Activated T-helper 1 cell treated with anti-CD3 and anti-CD28 coated beads, Interleukin-2, amount 50 U/mL, for 16 hours (primary cell): ENCODE data around the gene TPR.

Source experiments
- DNase-seq, 2 donors: peaks; one replicate each; pipeline ENCODE4 v3.0.0-alpha.2; 2020; ENCODE audit warnings: low read depth in 1 of 2, low spot score in 1 of 2

TPR gene

DNA sequence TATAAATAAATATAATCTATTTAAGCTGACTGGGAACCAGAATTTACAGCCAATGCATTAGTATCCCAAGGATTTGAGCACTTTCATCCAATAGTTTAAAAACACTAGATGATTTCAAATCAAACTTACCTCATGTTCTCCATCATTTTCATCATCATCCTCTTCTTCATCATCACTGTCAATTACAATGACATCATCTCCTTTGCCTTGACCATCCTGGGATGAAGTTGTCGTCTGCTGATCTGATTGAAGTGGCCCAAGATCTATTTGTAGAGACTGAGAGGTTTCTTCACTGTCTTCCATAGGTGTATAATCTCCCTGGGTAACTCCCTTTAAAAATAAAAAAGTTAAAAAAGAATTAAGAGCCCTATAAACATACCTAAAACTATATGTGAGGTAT lies 47.7 kb downstream of the TPR start:
- DNase-seq = no peak

DNA sequence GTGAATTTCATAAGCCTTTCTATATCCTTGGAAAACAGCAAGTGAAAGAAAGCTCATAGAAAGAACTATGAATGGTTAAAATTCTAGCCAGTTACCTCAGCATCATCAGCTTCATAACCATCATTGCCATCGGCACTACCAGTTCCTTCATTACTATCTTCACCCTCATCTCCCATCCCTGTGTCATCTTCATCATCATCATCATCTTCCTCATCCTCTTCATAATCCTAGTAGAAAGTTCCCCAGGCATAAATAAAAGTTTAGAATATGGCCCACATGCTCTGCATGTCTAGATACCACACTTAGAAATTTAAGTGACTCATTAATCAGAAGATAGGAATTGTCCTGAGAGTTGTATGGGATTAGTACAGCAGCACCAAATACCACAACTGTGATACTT lies 49.0 kb downstream of the TPR start:
- no peak for DNase-seq

DNA sequence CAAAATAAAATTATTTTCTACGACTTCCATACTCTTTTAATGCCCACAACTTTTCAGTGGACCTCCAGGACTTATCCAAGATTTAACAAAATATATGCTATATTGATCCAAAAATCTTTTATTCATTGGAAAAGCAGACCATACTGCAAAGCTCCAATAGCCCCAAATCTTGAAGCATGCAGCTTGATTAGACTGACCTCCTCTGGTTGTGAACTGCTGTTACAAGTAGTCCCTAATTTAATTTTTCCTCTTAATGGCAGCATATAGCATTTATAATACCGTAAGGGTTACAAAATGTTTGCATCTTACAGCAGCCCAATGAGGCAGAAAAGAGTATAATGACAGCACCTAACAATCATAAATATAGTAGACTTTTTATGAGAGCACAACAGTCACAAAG lies 49.8 kb downstream of the TPR start:
- DNase-seq = no peak

DNA sequence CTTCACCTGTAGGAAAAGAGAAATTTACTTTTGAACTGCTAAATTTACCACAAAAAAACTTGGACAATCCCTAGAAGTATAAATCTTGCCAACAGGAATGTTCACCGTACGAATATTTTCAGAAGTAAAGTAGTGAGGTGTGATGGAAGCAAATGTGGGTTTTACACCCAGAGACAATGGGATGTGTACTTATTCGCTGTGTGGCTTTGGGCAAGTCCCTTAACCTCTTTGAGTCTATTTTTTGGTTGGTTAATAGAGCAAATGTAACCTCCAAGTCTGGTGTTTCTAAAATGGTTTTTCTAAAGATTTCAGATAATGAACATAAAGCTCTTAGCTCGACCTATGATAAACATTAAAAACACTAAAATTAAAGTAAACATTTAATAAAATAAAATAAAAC lies 51.2 kb downstream of the TPR start:
- no peak for DNase-seq

DNA sequence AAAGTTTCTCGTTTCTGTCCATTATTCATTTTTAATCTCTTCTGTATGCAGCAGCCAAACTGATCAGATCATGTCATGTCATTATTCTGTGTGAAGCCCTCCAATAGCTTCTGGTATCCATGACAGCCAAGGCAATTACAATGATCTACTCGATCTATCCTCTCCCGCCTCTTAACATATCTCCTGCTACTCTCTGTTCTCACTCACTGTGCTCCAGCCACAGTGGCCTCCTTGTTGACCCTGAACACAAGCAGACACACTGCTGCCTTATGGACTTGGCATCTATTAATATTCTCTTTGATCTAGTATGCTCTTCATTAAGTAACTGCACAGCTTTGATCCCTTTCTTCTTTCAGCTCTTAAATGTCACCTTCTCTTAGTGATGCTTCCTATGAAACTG lies 59.5 kb downstream of the TPR start:
- DNase-seq = no peak

DNA sequence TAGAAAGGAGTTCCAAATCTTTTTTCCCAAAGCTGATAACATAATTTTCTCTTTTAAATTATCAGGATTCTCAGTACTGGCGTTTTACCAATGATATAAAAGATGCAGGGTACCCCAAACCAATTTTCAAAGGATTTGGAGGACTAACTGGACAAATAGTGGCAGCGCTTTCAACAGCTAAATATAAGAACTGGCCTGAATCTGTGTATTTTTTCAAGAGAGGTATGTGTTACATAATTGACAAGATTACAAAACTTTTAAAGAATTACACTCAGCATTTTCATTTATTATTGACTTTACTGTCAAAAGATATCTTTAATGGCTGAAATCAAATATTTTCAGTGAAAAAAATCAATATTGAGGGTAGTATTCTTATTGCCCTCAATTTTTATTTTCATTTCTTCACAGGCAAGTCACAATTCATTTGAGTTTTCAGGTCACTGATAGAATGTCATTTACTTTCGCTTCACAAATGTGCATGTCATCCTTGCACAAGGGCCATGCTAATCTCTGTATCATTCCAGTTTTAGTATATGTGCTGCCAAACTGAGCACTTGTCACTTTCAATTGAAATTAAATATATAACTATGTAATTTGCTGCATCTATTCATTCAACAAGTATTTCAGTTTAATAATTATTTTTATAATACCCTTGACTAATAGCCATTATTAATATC lies 63.5 kb downstream of the TPR start:
- DNase-seq = no peak

DNA sequence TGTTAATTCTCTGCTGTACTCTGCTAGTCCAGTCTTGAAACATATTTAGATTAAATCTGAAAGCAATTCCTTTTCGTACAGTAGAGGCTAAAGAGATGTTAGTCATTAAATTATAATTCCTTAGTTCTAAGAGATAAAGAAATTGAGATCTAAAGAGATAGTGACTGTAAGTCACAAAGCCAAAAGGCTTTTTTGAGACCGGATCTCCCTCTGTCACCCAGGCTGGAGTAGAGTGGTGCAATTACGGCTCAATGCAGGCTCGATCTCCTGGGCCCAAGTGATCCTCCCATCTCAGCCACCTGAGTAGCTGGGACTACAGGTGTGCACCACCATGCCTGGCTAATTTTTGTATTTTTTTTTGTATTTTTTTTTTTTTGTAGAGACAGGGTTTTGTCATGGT lies 64.7 kb downstream of the TPR start:
- no peak for DNase-seq

DNA sequence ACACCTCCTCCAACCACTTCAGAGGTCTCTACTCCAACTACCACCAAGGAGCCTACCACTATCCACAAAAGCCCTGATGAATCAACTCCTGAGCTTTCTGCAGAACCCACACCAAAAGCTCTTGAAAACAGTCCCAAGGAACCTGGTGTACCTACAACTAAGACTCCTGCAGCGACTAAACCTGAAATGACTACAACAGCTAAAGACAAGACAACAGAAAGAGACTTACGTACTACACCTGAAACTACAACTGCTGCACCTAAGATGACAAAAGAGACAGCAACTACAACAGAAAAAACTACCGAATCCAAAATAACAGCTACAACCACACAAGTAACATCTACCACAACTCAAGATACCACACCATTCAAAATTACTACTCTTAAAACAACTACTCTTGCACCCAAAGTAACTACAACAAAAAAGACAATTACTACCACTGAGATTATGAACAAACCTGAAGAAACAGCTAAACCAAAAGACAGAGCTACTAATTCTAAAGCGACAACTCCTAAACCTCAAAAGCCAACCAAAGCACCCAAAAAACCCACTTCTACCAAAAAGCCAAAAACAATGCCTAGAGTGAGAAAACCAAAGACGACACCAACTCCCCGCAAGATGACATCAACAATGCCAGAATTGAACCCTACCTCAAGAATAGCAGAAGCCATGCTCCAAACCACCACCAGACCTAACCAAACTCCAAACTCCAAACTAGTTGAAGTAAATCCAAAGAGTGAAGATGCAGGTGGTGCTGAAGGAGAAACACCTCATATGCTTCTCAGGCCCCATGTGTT lies 66.6 kb downstream of the TPR start:
- DNase-seq = no peak

DNA sequence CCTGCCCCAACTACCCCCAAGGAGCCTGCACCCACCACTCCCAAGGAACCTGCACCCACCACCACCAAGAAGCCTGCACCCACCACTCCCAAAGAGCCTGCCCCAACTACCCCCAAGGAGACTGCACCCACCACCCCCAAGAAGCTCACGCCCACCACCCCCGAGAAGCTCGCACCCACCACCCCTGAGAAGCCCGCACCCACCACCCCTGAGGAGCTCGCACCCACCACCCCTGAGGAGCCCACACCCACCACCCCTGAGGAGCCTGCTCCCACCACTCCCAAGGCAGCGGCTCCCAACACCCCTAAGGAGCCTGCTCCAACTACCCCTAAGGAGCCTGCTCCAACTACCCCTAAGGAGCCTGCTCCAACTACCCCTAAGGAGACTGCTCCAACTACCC lies 67.6 kb downstream of the TPR start:
- DNase-seq = no peak

DNA sequence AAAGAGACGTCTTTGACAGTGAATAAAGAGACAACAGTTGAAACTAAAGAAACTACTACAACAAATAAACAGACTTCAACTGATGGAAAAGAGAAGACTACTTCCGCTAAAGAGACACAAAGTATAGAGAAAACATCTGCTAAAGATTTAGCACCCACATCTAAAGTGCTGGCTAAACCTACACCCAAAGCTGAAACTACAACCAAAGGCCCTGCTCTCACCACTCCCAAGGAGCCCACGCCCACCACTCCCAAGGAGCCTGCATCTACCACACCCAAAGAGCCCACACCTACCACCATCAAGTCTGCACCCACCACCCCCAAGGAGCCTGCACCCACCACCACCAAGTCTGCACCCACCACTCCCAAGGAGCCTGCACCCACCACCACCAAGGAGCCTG lies 68.5 kb downstream of the TPR start:
- DNase-seq = no peak

DNA sequence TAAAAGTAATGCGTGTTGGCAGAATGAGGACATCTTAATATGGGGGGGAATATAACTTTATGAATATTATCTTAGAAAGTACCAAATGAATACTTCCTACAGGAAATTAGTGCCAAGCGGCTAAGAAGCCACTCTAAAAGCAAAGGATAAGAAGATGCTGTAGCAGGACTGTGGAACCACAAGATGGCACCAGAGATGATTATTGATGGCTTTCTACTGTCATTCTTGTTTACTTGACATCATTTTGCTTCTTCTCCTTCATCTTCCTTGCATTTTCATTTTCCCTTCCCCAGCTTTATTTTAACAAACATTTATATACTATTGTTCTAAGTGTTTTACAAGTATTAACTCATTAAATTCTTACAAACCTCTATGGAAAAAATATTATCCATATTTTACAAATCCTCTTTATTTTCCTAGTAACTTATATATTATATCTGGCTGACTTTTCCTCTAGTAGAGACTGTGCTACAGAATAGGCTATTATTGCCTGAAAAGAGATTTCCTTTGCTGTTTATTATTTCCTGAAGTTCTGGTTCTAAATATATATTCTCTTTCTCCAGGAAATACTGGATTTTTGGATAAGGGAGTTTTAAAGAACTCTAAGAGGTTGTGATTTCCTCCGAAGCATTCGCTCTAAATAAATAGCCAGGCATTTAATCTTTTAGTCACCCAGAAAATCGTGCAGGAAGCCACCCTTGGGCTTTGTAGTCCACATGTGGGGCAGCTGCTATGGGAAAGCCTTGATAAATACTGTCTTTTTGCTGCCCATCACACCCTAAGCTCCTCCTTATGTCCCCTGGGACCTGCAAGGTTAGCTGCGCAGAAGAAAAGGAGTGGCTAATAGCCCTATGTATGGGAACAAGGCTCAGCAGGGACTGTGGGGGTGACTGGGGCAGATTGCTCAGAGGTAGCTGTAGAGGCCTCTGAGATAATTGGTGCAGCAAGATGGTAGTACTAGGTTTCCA lies 69.8 kb downstream of the TPR start:
- no peak for DNase-seq

DNA sequence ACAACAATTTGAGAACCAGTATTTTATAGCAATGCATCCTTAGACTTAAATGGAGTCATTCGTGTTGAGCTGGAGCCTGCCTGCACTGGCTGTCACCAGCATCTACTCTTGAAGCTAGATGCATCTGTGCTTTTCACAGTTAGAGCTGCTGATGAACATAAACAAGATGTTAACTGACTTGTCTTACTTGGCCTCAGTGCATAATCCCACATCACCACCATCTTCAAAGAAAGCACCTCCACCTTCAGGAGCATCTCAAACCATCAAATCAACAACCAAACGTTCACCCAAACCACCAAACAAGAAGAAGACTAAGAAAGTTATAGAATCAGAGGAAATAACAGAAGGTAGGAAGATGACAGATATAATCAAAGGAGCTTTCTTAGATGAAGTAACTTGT lies 71.1 kb downstream of the TPR start:
- DNase-seq = no peak

DNA sequence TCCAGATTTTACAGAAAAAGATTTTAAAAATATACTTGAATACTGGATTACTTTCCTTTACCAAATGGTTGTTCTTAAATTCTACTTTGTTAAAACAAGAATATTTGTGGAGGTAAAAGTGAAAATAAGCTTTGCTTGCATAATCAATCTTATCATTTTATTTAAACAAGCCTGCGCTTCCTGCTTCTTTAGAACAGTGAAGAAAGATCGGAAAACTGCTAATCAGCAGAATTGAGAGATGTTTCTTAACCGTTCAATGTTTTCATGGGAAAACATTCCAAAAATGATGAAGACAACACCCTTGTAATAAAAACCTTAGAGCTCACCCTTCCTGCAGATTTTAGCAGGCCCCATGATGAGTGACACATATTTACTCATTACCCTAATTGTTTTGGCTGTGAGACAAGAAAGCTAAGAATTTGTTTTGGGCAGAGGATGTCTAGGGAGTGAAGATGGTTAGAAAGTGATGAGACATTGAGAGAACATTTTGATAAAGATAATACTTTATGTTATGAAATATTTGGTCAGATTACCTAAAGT lies 72.6 kb downstream of the TPR start:
- no peak for DNase-seq

DNA sequence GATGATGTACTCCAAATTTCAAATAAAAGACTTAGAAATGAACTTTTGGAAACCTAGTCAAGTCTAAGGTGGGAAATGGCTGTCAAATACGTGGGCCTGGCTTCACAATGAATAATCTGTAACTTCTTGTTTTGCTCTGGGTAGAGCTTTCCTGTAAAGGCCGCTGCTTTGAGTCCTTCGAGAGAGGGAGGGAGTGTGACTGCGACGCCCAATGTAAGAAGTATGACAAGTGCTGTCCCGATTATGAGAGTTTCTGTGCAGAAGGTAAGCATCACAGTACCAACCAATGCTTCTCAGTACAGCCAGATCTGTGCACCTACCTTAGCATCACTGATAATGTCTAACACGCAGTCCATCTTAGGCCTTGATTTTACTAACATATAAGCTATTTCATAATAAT lies 73.6 kb downstream of the TPR start:
- no peak for DNase-seq

DNA sequence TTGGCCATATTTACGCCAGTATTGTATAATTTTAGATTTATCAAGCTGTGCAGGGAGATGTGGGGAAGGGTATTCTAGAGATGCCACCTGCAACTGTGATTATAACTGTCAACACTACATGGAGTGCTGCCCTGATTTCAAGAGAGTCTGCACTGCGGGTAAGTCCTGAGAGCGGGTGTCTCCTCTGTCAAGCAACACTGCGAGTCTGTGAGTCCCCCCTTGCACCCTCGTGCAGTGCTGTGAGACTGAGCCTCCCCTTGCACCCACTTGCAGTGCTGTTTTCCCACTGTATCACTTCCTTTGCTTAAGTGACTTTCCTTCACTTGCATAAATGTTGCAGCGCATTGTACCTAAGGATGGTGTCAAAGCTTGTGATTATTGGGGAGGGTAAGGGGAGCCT lies 75.0 kb downstream of the TPR start:
- no peak for DNase-seq

DNA sequence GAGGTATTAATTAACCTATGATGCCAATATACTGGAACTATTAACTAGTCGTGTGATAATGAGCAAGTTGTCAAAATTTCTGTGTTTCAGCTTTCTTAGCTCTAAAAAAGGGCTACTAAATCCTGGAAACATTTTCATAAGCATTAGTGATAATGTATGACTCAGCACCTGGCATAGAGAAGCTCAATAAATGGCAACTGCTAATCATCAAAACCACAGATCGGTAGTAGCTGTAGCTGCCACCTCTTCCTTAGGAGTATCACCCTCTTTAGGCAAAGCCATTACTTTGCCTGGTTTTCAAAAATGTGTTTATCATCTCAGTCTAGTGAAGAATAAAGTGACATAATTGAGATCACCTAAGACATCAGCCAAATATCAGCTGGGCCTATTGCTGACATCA lies 75.5 kb downstream of the TPR start:
- DNase-seq = no peak

DNA sequence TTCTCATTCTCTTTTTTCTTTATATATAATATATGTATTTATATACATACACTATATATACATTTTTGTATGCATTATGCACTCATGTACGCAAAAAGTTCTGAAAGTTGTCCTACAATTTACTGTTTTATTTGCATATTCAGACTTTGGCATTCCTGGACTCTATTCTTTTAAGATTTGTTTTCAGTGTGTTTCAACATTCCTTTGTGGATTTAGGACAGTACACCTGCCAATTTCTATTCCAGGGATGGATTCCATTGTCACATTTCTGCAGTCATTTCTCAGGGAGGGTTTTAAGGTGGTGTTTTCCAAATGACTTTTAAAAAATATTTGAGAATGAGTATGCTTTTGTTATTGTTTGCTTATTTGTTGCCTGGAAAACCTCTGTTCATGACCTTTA lies 76.2 kb downstream of the TPR start:
- no peak for DNase-seq

DNA sequence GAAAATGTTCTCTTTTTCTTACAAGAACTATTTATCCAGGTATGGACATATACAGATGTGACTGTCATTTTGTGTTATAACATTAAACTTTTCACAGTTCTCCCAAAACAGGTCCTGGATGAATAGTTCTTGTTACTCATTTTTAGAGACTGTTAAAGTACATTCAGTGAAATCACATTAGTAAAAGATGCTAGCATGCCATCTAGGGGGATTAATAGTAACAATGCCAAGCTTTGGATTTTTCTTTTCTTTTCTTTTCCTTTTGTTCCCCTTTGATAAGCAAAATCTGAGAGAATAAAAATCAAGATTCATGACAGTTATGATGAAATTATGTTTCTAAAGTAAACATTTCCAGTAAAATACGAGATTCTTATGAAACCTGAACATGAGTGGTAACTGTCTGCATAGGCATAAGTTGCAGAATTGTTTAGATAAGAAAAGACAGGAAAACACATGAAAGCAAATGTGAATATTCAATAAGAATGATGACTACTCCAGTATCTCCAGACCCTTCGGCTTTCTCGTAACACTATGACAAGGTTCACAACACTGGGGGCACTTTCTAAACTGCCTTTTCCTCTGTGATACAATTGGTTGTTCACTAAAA lies 77.5 kb downstream of the TPR start:
- DNase-seq = no peak

DNA sequence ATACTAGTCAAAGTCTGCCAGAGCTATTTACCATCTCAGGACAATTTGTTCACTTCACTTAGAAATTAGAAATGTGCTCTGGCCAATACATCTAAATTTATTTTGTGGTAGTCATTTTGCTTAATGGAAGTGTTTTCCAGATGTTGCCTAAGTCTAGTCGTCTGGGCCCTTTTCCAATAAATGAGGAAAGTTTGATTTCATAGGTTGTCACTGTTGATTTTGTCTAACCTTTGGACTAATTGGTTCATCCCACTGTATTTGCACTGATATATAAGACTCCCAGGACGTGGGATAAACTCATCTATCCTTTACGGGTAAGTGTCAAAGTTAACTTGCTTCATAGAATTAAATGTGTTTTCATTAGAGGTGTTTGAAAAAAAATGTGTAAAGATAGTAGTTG lies 79.1 kb downstream of the TPR start, which contains the start of gene PRG4:
TSS of gene PRG4 (plus strand) at position 300 of the 400 bp plus-strand sequence.
- no peak for DNase-seq

DNA sequence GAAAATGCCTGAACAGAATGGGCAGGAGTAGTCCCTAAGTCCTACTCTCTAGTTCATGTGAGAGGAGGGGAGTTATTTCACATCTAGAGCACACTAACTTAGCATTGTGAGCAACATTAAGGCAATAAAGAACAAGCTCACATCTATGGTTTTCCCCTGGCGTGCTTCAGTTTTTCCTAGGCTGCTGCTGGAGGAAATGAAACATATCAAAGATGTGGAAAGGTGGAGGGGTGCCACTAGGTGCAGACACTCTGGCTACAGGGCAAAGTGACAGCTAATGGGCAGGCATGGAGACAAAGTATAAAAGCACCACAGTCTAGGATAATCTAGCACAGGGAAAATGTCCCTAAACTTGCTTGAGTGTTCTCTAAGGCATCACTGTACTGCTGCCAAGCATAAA lies 82.2 kb downstream of the TPR start:
- DNase-seq = no peak

DNA sequence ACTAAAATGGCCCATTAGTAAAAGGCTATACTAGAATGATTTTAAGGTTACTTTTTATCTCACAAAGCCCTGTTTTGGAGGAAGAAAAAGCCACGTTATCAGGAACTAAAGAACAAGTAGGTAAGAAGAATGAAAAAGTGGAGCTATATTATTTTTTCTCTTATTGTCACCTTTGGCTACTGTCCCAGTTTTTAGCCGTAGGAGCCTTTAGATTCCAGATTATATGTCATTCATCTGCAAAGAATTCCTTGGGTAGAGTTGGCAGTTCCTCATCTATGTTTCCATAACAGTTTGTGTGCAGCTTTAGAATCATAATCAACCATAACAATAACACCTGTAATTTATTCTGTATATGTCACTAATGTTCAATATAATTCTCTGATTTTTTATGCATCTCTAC lies 83.8 kb downstream of the TPR start:
- DNase-seq = no peak
